SK-N-SH (cell line): ENCODE results near the gene MNT. TPM values are rescaled to one million over a fixed set of nuclear protein-coding genes. Genes with fewer than 3 reads are reported as not detected.

Experiments used
- CTCF ChIA-PET: fragments of 300-600, 350-600 bp; formaldehyde crosslinking; extraction: SDS; loops from one replicate; lab custom pipeline; 2021; lab: Yijun Ruan, JAX
- POLR2A ChIA-PET: fragments of 350-600 bp; sonication (Branson Sonifier 250); formaldehyde crosslinking; extraction: SDS; loops from one replicate; lab custom pipeline; 2020; ENCODE audit warnings: antibody characterized with exemption, inconsistent platforms; lab: Yijun Ruan, JAX
- DNase-seq: peaks from one replicate; pipeline ENCODE4 v3.0.0; 2012
- H2AFZ ChIP-seq: fragments of 200-600 bp; sonication (generic); 2 replicates; pipeline ENCODE4 v1.8.1; 2016; ENCODE audit warnings: antibody characterized with exemption, mild to moderate bottlenecking, low read depth
- H3F3A ChIP-seq: fragments of 200-600 bp; sonication (generic); replicated peaks from 2 replicates; pipeline ENCODE3; 2016; ENCODE audit warnings: antibody characterized with exemption, mild to moderate bottlenecking; ENCODE audit not compliant: insufficient read depth
- H3K27ac ChIP-seq, 2 experiments: fragments of 200-500 bp in 1 of 2; fragments of 200-600 bp in 1 of 2; sonication (Bioruptor generic) in 1 of 2; sonication (generic), shearing (Covaris generic) in 1 of 2; 2 replicates each; pipeline versions ENCODE4 v1.5.1 to v1.6.1; 2014 to 2016; ENCODE audit warnings: low read depth in 2 of 2, inconsistent platforms in 1 of 2, low read length in 1 of 2, mild to moderate bottlenecking in 1 of 2, mixed read lengths in 1 of 2
- H3K27me3 ChIP-seq: fragments of 200-600 bp; sonication (generic), shearing (Covaris generic); 2 replicates; pipeline ENCODE4 v1.6.1; 2016; ENCODE audit warnings: mixed run types; ENCODE audit not compliant: insufficient read depth
- H3K36me3 ChIP-seq, 2 experiments: fragments of 200-500 bp in 1 of 2; fragments of 200-600 bp in 1 of 2; sonication (Bioruptor generic) in 1 of 2; sonication (generic) in 1 of 2; replicated peaks in 1 of 2; 2 replicates each; pipeline versions ENCODE3 to v1.5.1; 2014 to 2016; ENCODE audit warnings: low read length in 1 of 2, mild to moderate bottlenecking in 1 of 2; ENCODE audit not compliant: insufficient read depth in 2 of 2, control insufficient read depth in 1 of 2
- H3K4me1 ChIP-seq, 2 experiments: fragments of 200-500 bp in 1 of 2; fragments of 200-600 bp in 1 of 2; sonication (Bioruptor generic) in 1 of 2; sonication (generic), shearing (Covaris generic) in 1 of 2; 2 replicates each; pipeline versions ENCODE4 v1.5.1 to v1.6.1; 2014 to 2016; ENCODE audit warnings: low read depth in 1 of 2, low read length in 1 of 2, mixed run types in 1 of 2; ENCODE audit not compliant: insufficient read depth in 2 of 2, control insufficient read depth in 1 of 2
- H3K4me2 ChIP-seq: fragments of 200-600 bp; sonication (generic), shearing (Covaris generic); 2 replicates; pipeline ENCODE4 v1.6.1; 2017; ENCODE audit warnings: mixed run types
- H3K4me3 ChIP-seq, 2 experiments: fragments of 200-500 bp in 1 of 2; fragments of 200-600 bp in 1 of 2; sonication (Bioruptor generic) in 1 of 2; sonication (generic), shearing (Covaris generic) in 1 of 2; 2 replicates each; pipeline versions ENCODE4 v1.5.1 to v1.8.1; 2014 to 2016; ENCODE audit warnings: low read depth in 2 of 2, inconsistent platforms in 1 of 2, low read length in 1 of 2, mild to moderate bottlenecking in 1 of 2, mixed read lengths in 1 of 2, moderate library complexity in 1 of 2
- H3K79me2 ChIP-seq: fragments of 200-600 bp; sonication (generic); 2 replicates; pipeline ENCODE4 v1.8.1; 2017; ENCODE audit warnings: mild to moderate bottlenecking; ENCODE audit not compliant: insufficient read depth
- H3K9ac ChIP-seq: fragments of 200-600 bp; sonication (generic); 2 replicates; pipeline ENCODE4 v1.6.1; 2017; ENCODE audit warnings: mixed run types
- H3K9me2 ChIP-seq: fragments of 200-600 bp; sonication (generic); 2 replicates; pipeline ENCODE4 v1.6.1; 2017; ENCODE audit warnings: mixed run types
- H3K9me3 ChIP-seq: fragments of 200-600 bp; sonication (generic); 2 replicates; pipeline ENCODE4 v1.6.1; 2017; ENCODE audit warnings: mixed run types, mild to moderate bottlenecking, moderate library complexity
- H4K20me1 ChIP-seq: fragments of 200-600 bp; sonication (generic); 2 replicates; pipeline ENCODE4 v1.6.1; 2017; ENCODE audit warnings: mild to moderate bottlenecking, mixed run types; ENCODE audit not compliant: insufficient read depth
- CHD2 ChIP-seq: fragments of 150-350 bp; IDR thresholded peaks from 2 replicates; pipeline ENCODE4 v1.6.1; 2018; ENCODE audit warnings: low read length; ENCODE audit not compliant: partially characterized antibody
- ELF1 ChIP-seq: IDR thresholded peaks from 2 replicates; pipeline ENCODE4 v1.4.0; 2012
- FOXM1 ChIP-seq: IDR thresholded peaks from 2 replicates; pipeline ENCODE4 v1.4.0; 2012; ENCODE audit warnings: low read depth, mild to moderate bottlenecking
- MEF2A ChIP-seq: IDR thresholded peaks from 2 replicates; pipeline ENCODE4 v1.4.0; 2012; ENCODE audit warnings: low read depth, borderline replicate concordance
- POLR2AphosphoS5 ChIP-seq: IDR thresholded peaks from 2 replicates; pipeline ENCODE4 v1.6.1; 2012; ENCODE audit warnings: low read depth, low read length
- RAD21 ChIP-seq: IDR thresholded peaks from 2 replicates; pipeline ENCODE4 v1.6.1; 2012; ENCODE audit warnings: mild to moderate bottlenecking, low read length
- RFX5 ChIP-seq: IDR thresholded peaks from 2 replicates; pipeline ENCODE4 v1.6.1; 2012; ENCODE audit warnings: mild to moderate bottlenecking, improper control_type of control experiment, low read length
- RXRA ChIP-seq: IDR thresholded peaks from 2 replicates; pipeline ENCODE4 v1.4.0; 2012; ENCODE audit warnings: low read depth, mild to moderate bottlenecking, borderline replicate concordance
- SIN3A ChIP-seq: IDR thresholded peaks from 2 replicates; pipeline ENCODE4 v1.6.1; 2012; ENCODE audit warnings: low read depth, mild to moderate bottlenecking, low read length, moderate library complexity, borderline replicate concordance
- TCF12 ChIP-seq: IDR thresholded peaks from 2 replicates; pipeline ENCODE4 v1.4.0; 2012
- YY1 ChIP-seq: IDR thresholded peaks from 2 replicates; pipeline ENCODE4 v1.4.0; 2012; ENCODE audit warnings: low read depth, mild to moderate bottlenecking
- WGBS: methylation state at CpG from one replicate; pipeline ENCODE4 v1.1.6; 2017; ENCODE audit warnings: low lambda C conversion rate; 5-methylcytosine and 5-hydroxymethylcytosine counted together
- polyA plus RNA-seq, 3 experiments: library from polyadenylated mRNA; depleted of rRNA; stranded (reverse); fragments of >200 nt; gene quantifications; 2 replicates each; pipeline ENCODE4 v1.2.3, GENCODE V29; 2012
- TF ChIP-seq, protein P1 (sequence below): fragments of 150-350 bp; IDR thresholded peaks from 2 replicates; pipeline ENCODE4 v1.6.1; 2017; ENCODE audit warnings: antibody characterized with exemption, low read length, low read depth, borderline replicate concordance
- TF ChIP-seq, protein P2 (sequence below): fragments of 200-600 bp; sonication (generic); IDR thresholded peaks from 2 replicates; pipeline ENCODE4 v1.6.1; 2017; ENCODE audit warnings: antibody characterized with exemption, mild to moderate bottlenecking, moderate library complexity
- TF ChIP-seq, protein P3 (sequence below): IDR thresholded peaks from 2 replicates; pipeline ENCODE4 v1.6.1; 2012; ENCODE audit warnings: mild to moderate bottlenecking, low read depth, low read length, moderate library complexity
- TF ChIP-seq, protein P4 (sequence below): IDR thresholded peaks from 2 replicates; pipeline ENCODE4 v1.4.0; 2012; ENCODE audit warnings: low read depth, borderline replicate concordance
- TF ChIP-seq, protein P5 (sequence below): IDR thresholded peaks from 2 replicates; pipeline ENCODE4 v1.4.0; 2012; ENCODE audit warnings: low read depth

The MNT gene
- polyA plus RNA-seq, 1 of the 3 experiments (the other 2 are of a cell fraction): 7.1 TPM

DNA sequence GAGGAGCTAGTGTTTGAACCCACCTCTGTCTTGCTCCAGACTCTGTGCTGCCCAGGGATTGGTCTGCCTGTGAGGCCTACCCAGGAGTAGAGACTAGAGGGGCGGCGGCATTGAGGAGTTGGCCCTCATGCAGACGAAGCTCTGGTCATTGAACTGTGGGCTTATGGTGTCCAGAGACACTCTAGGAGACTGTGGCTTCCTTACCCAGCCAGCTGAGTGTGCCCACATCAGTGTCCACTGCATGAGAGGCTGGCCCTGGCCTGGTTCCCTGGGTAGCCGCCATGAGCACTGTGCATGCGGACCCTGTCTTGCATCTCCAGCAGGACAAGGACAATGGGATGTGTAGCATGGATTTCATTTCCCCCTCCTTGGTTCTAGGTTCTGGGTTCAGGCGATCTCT lies 49.6 kb downstream of the MNT start:
- Histone ChIP-seq H3F3A (peaks cover 21% of the 10 kb centered on the region), H3K79me2 (0 out of 2 replicates have a peak, but pooled peaks cover 5% of the 10 kb centered on the region), H3K9me2 (no peaks in the 10 kb centered on the region), H3K36me3 (peaks cover 0 to under 1% of the 10 kb centered on the region in 2 experiments), H3K27me3 (no peaks in the 10 kb centered on the region), H3K9ac (no peak overlapping the region), H3K9me3 (no peaks in the 10 kb centered on the region), H4K20me1 (peaks cover 7% of the 10 kb centered on the region), H3K4me3 (no peak overlapping the region), H3K4me1 (peaks cover 6 to 10% of the 10 kb centered on the region in 2 experiments; a peak in 2 of 4 replicates), H3K4me2 (no peak overlapping the region), H2AFZ (no peak overlapping the region), H3K27ac (no peak overlapping the region)
- no peak for DNase-seq
- POLR2A ChIA-PET: no interaction called here
- WGBS: 97% methylated on average over 6 of the region's 6 CpGs
- TF ChIP-seq RAD21 (no peak), RXRA (no peak), POLR2AphosphoS5 (no peak), CHD2 (no peak), YY1 (no peak), ELF1 (no peak), FOXM1 (no peak), MEF2A (no peak), TCF12 (no peak), SIN3A (no peak), RFX5 (no peak)
- TF ChIP-seq, protein P1, sequence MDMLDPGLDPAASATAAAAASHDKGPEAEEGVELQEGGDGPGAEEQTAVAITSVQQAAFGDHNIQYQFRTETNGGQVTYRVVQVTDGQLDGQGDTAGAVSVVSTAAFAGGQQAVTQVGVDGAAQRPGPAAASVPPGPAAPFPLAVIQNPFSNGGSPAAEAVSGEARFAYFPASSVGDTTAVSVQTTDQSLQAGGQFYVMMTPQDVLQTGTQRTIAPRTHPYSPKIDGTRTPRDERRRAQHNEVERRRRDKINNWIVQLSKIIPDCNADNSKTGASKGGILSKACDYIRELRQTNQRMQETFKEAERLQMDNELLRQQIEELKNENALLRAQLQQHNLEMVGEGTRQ: no peak
- TF ChIP-seq, protein P2, sequence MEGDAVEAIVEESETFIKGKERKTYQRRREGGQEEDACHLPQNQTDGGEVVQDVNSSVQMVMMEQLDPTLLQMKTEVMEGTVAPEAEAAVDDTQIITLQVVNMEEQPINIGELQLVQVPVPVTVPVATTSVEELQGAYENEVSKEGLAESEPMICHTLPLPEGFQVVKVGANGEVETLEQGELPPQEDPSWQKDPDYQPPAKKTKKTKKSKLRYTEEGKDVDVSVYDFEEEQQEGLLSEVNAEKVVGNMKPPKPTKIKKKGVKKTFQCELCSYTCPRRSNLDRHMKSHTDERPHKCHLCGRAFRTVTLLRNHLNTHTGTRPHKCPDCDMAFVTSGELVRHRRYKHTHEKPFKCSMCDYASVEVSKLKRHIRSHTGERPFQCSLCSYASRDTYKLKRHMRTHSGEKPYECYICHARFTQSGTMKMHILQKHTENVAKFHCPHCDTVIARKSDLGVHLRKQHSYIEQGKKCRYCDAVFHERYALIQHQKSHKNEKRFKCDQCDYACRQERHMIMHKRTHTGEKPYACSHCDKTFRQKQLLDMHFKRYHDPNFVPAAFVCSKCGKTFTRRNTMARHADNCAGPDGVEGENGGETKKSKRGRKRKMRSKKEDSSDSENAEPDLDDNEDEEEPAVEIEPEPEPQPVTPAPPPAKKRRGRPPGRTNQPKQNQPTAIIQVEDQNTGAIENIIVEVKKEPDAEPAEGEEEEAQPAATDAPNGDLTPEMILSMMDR: no peak
- TF ChIP-seq, protein P3, sequence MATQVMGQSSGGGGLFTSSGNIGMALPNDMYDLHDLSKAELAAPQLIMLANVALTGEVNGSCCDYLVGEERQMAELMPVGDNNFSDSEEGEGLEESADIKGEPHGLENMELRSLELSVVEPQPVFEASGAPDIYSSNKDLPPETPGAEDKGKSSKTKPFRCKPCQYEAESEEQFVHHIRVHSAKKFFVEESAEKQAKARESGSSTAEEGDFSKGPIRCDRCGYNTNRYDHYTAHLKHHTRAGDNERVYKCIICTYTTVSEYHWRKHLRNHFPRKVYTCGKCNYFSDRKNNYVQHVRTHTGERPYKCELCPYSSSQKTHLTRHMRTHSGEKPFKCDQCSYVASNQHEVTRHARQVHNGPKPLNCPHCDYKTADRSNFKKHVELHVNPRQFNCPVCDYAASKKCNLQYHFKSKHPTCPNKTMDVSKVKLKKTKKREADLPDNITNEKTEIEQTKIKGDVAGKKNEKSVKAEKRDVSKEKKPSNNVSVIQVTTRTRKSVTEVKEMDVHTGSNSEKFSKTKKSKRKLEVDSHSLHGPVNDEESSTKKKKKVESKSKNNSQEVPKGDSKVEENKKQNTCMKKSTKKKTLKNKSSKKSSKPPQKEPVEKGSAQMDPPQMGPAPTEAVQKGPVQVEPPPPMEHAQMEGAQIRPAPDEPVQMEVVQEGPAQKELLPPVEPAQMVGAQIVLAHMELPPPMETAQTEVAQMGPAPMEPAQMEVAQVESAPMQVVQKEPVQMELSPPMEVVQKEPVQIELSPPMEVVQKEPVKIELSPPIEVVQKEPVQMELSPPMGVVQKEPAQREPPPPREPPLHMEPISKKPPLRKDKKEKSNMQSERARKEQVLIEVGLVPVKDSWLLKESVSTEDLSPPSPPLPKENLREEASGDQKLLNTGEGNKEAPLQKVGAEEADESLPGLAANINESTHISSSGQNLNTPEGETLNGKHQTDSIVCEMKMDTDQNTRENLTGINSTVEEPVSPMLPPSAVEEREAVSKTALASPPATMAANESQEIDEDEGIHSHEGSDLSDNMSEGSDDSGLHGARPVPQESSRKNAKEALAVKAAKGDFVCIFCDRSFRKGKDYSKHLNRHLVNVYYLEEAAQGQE: no peak
- TF ChIP-seq, protein P4, sequence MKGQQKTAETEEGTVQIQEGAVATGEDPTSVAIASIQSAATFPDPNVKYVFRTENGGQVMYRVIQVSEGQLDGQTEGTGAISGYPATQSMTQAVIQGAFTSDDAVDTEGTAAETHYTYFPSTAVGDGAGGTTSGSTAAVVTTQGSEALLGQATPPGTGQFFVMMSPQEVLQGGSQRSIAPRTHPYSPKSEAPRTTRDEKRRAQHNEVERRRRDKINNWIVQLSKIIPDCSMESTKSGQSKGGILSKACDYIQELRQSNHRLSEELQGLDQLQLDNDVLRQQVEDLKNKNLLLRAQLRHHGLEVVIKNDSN: no peak
- TF ChIP-seq, protein P5, sequence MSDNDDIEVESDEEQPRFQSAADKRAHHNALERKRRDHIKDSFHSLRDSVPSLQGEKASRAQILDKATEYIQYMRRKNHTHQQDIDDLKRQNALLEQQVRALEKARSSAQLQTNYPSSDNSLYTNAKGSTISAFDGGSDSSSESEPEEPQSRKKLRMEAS: no peak
- CTCF ChIA-PET: interaction anchor here (0.8 to 4.8 kb wide), 3 partner anchors 12 to 107 kb away, joined by 3 to 88 read pairs (median 3); no protein-coding TSS in a partner anchor
